Pulmonary artery endothelial cell (primary cell): ENCODE data around the gene TPRX1. TPM values are rescaled to one million over a fixed set of nuclear protein-coding genes. Genes with fewer than 3 reads are reported as not detected.

Experiments
- total RNA-seq: library from RNA; depleted of rRNA; stranded (reverse); fragments of >200 nt; gene quantifications from 2 replicates; pipeline ENCODE4 v1.2.3, GENCODE V29; 2014

TPRX1 gene
- total RNA-seq, 1 donor from 2014 or later, result not detected

Other genes starting within 250 kb of the TPRX1 start
- gene ZNF541, start 231.4 kb downstream of the TPRX1 start, total RNA-seq, result 0.07 TPM in 1 of 2 replicates, not detected in the other
- gene BICRA, start 195.4 kb downstream of the TPRX1 start, total RNA-seq, result 4.2 and 5.4 TPM in 2 replicates
- 97.5 and 98.8 TPM in 2 replicates for gene EHD2, start 91.1 kb downstream of the TPRX1 start, total RNA-seq
- gene NOP53, start 59.0 kb downstream of the TPRX1 start, total RNA-seq, result 73.4 and 129 TPM in 2 replicates
- gene SELENOW, start 25.8 kb downstream of the TPRX1 start, total RNA-seq, result 212 and 296 TPM in 2 replicates
- not detected in 2 replicates for gene CRX, start 17.4 kb upstream of the TPRX1 start, total RNA-seq
- gene TPRX2, start 54.7 kb upstream of the TPRX1 start, total RNA-seq, result not detected in 2 replicates
- not detected in 2 replicates for gene SULT2A1, start 81.8 kb upstream of the TPRX1 start, total RNA-seq
- gene BSPH1, start 187.6 kb upstream of the TPRX1 start, total RNA-seq, result not detected in 2 replicates
- not detected in 2 replicates for gene ELSPBP1, start 190.1 kb upstream of the TPRX1 start, total RNA-seq
- gene CABP5, start 239.5 kb upstream of the TPRX1 start, total RNA-seq, result not detected in 2 replicates